Sigmoid colon (tissue), 7 donors: ENCODE results near the gene AVPI1. TPM values are rescaled to one million over a fixed set of nuclear protein-coding genes. Genes with fewer than 3 reads are reported as not detected.

Experiments used
- DNase-seq: peaks from one replicate; pipeline ENCODE4 v3.0.0-alpha.2; 2019
- H3K27ac ChIP-seq, 4 donors: fragments of 200-600 bp; sonication (generic); one replicate each; pipeline ENCODE4 v1.5.1; 2016 to 2019; ENCODE audit warnings: mild to moderate bottlenecking in 1 of 4
- H3K27me3 ChIP-seq, 3 donors: fragments of 200-600 bp; sonication (generic); one replicate each; pipeline ENCODE4 v1.5.1; 2019; ENCODE audit warnings: mild to moderate bottlenecking in 1 of 3
- H3K36me3 ChIP-seq, 4 donors: fragments of 200-600 bp; sonication (generic); one replicate each; pipeline ENCODE4 v1.5.1; 2016 to 2019
- H3K4me1 ChIP-seq, 4 donors: fragments of 200-600 bp; sonication (generic); one replicate each; pipeline ENCODE4 v1.5.1; 2017 to 2019
- H3K4me3 ChIP-seq, 4 donors: fragments of 200-600 bp; sonication (generic); one replicate each; pipeline ENCODE4 v1.5.1; 2017 to 2019; ENCODE audit warnings: mild to moderate bottlenecking in 2 of 4, moderate library complexity in 1 of 4
- H3K9me3 ChIP-seq, 4 donors: fragments of 200-600 bp in 3 of 4; sonication (generic) in 3 of 4; one replicate each; pipeline versions ENCODE4 v1.5.1 to v1.6.1; 2013 to 2019
- CTCF ChIP-seq, 4 experiments: fragments of 450-650 bp in 3 of 4; fragments of 200-600 bp in 1 of 4; IDR thresholded peaks; one replicate each; pipeline ENCODE4 v1.5.1; 2016 to 2019; ENCODE audit warnings: antibody characterized with exemption in 4 of 4, mild to moderate bottlenecking in 3 of 4, moderate library complexity in 2 of 4
- EP300 ChIP-seq, 4 donors: sonication (generic); formaldehyde crosslinking; IDR thresholded peaks; one replicate each; pipeline ENCODE4 v1.6.1; 2017; ENCODE audit warnings: antibody characterized with exemption in 4 of 4
- POLR2A ChIP-seq, 2 donors: fragments of 450-650 bp; IDR thresholded peaks; one replicate each; pipeline ENCODE4 v1.6.1; 2016; ENCODE audit warnings: antibody characterized with exemption in 2 of 2, mild to moderate bottlenecking in 2 of 2, moderate library complexity in 2 of 2
- POLR2AphosphoS5 ChIP-seq, 4 donors: sonication (generic); formaldehyde crosslinking; IDR thresholded peaks; one replicate each; pipeline ENCODE4 v1.6.1; 2017; ENCODE audit warnings: antibody characterized with exemption in 4 of 4
- WGBS, 2 donors: extraction: QIAGEN DNeasy Blood & Tissue Kit; methylation state at CpG; one replicate each; pipeline ENCODE4 v1.1.7; 2013; 5-methylcytosine and 5-hydroxymethylcytosine counted together
- intact Hi-C: fragments of 100-400 bp; cut with DNase I; formaldehyde crosslinking; loops from one replicate; pipeline ENCODE4 v1.15.1; 2023
- polyA plus RNA-seq, 3 donors: library from polyadenylated mRNA; stranded (reverse); fragments of 200-250 nt; gene quantifications; one replicate each; pipeline ENCODE4 v1.2.3, GENCODE V29; 2013
- total RNA-seq, 4 donors: library from RNA; depleted of rRNA; stranded (reverse); fragments of >200 nt; gene quantifications; one replicate each; pipeline ENCODE4 v1.1.0, GENCODE V29; 2016
- donor health status: healthy with polysubstance abuse.
- donor health status: Bipolar disorder and iron deficiency.
- donor health status: healthy.

AVPI1 gene
- total and polyA plus RNA-seq, 7 donors = 10.5 to 58.3 (median 16.1) TPM

DNA sequence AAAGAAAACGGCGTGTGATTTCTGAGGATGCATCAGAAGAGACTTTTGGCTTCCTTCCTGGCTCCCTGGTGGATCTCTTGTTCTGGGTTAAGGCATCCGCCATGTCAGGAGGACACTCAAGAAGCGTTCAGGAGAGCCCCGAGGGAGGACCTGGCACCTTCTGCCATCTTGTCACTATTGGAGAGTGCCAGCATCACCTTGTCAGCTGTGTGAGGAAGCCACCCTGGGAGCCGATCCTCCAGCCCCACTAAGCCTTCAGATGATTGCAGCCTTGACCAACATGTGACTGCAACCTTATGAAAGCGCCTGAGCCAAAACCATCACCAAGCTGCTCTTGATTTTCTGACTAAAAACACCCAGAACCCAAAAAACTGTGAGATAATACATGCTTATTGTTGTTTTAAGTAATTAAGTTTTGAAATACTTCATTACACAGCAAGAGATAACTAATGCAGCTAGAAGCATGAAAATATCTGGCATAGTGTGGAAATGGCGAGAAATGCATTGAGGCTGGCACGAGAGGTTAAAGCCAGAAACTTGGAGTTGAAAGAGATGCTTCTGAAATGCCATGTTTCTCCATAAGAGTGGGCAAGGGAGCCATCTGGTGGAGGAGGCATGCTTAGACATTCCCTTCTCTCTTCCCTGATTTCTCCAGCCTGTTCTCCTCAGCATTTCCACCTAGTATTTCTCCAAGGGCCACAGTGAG lies 44.5 kb upstream of the AVPI1 start:
- intact Hi-C loops = loop anchor here (1.0 kb wide), 3 partner anchors 21 to 54 kb away; no protein-coding TSS in a partner anchor
- DNase-seq = peak; percentile 85
- Histone ChIP-seq H3K4me3 (no peak overlapping the region), H3K36me3 (no peaks in the 10 kb centered on the region), H3K4me1 (peaks cover 0 to 20% (median 10%) of the 10 kb centered on the region in 4 donors), H3K9me3 (no peaks in the 10 kb centered on the region), H3K27ac (no peak overlapping the region), H3K27me3 (no peaks in the 10 kb centered on the region)
- TF ChIP-seq POLR2AphosphoS5 (IDR thresholded peaks at IDR 0.05) = no peak
- TF ChIP-seq CTCF (IDR thresholded peaks at IDR 0.05) = peak; percentile 63 to 91 (median 82)
- TF ChIP-seq POLR2A (IDR thresholded peaks at IDR 0.05) = no peak
- TF ChIP-seq EP300 (IDR thresholded peaks at IDR 0.05) = no peak
- 67 to 73% methylated on average over 9 of the region's 9 CpGs for WGBS, 2 donors

DNA sequence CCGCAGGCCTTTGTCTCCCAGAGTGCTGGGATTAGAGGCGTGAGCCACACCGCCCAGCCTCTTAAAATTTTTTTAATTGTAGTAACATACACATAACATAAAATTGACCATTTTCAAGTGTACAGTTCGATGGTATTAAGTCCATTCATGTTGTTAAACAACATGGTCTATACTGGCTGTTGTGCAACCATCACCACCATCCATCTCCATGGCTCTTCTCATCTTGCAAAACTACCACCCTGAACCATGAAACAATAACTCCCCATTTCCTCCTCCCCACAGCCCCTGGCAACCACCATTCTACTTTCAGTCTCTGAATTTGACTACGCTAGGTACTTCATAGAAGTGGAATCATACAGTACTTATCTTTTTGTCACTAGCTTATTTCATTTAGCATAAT lies 42.0 kb upstream of the AVPI1 start:
- no peak overlapping the region for H3K27ac ChIP-seq
- no peaks in the 10 kb centered on the region for H3K27me3 ChIP-seq
- intact Hi-C loops = no loop called here
- H3K36me3 ChIP-seq = no peaks in the 10 kb centered on the region
- no peak for DNase-seq
- no peak overlapping the region for H3K4me3 ChIP-seq
- no peaks in the 10 kb centered on the region for H3K9me3 ChIP-seq
- peaks cover 0 to 26% (median 11%) of the 10 kb centered on the region in 4 donors for H3K4me1 ChIP-seq
- TF ChIP-seq POLR2AphosphoS5 (IDR thresholded peaks at IDR 0.05) = no peak
- TF ChIP-seq CTCF (IDR thresholded peaks at IDR 0.05) = no peak
- TF ChIP-seq EP300 (IDR thresholded peaks at IDR 0.05) = no peak
- TF ChIP-seq POLR2A (IDR thresholded peaks at IDR 0.05) = no peak
- 93 to 94% methylated on average over 5 of the region's 5 CpGs for WGBS, 2 donors

GRCh38 chr10:97726636-97727178 lies 39.7 kb upstream of the AVPI1 start:
- Histone ChIP-seq H3K27ac (peak overlapping the region; percentile 67 to 79 (median 74)), H3K4me1 (peaks cover 0 to 23% (median 11%) of the 10 kb centered on the region in 4 donors), H3K27me3 (no peaks in the 10 kb centered on the region), H3K9me3 (no peaks in the 10 kb centered on the region), H3K36me3 (no peaks in the 10 kb centered on the region), H3K4me3 (peak overlapping the region in 3 of 4 donors; percentile 11 to 24 (median 16))
- WGBS, 2 donors = 20 to 55% methylated on average over 8 of the region's 8 CpGs
- intact Hi-C loops = no loop called here
- no peak for DNase-seq
- peak; percentile 63 to 85 (median 77) for TF ChIP-seq POLR2AphosphoS5 (IDR thresholded peaks at IDR 0.05)
- TF ChIP-seq EP300 (IDR thresholded peaks at IDR 0.05) = peak in 2 of 4 donors; percentile 53 to 60
- no peak for TF ChIP-seq CTCF (IDR thresholded peaks at IDR 0.05)
- TF ChIP-seq POLR2A (IDR thresholded peaks at IDR 0.05) = peak in 1 of 2 donors; percentile 14

DNA sequence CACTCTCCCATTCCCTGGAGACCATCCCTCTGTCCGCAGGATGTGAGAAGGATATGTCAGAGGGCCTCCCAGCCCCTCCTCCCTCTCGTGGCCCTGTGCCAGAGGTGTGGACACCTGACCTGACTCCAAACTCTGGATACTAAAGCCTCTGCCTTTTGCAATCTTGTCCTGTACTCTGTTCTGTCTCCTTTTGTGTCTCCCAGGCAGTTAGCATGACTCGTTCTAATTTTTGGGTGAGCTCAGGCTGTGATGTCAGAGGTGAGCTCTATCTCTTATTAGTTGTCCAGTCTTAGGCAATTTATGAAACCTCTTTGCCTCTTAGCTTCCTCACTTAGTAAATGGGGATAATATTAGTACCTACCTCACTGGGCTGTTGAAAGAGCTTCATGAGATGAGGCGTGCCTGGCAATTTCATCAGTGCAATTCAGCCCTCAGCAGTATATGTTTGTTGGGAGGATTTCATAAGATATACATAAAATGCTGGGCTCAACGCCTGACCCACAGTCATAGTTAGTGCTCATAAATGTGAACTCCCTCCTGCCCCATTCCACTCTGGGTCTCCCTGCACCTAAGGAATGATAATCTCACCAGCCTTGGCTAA lies 37.4 kb upstream of the AVPI1 start:
- DNase-seq = no peak
- H3K4me3 ChIP-seq = no peak overlapping the region
- H3K9me3 ChIP-seq = no peaks in the 10 kb centered on the region
- H3K36me3 ChIP-seq = no peaks in the 10 kb centered on the region
- H3K27me3 ChIP-seq = no peaks in the 10 kb centered on the region
- intact Hi-C loops = no loop called here
- H3K4me1 ChIP-seq = peaks cover 0 to 22% (median 10%) of the 10 kb centered on the region in 4 donors
- H3K27ac ChIP-seq = peak overlapping the region in 2 of 4 donors; percentile 0 to 6
- no peak for TF ChIP-seq POLR2AphosphoS5 (IDR thresholded peaks at IDR 0.05)
- no peak for TF ChIP-seq EP300 (IDR thresholded peaks at IDR 0.05)
- no peak for TF ChIP-seq POLR2A (IDR thresholded peaks at IDR 0.05)
- no peak for TF ChIP-seq CTCF (IDR thresholded peaks at IDR 0.05)
- WGBS, 2 donors = 25 to 64% methylated on average over 5 of the region's 5 CpGs
